B cell (primary cell): ENCODE data around the gene MAB21L4. TPM values are rescaled to one million over a fixed set of nuclear protein-coding genes. Genes with fewer than 3 reads are reported as not detected.

Experiments used
- ATAC-seq: fragments of 200-7000 bp; cut with Tn5 transposase; one replicate; pipeline ENCODE4 v1.10.0; 2021; ENCODE audit warnings: low read depth, mild to moderate bottlenecking, moderate number of reproducible peaks, moderate library complexity
- CTCF ChIA-PET: fragments of 350-600 bp; sonication (Branson Sonifier 250); formaldehyde crosslinking; loops from one replicate; lab custom pipeline; 2021; ENCODE audit warnings: antibody characterized with exemption, inconsistent platforms; lab: Charles Lee
- POLR2A ChIA-PET: fragments of 350-600 bp; sonication (Branson Sonifier 250); formaldehyde crosslinking; loops from one replicate; lab custom pipeline; 2021; ENCODE audit warnings: antibody characterized with exemption; lab: Charles Lee
- DNase-seq: peaks from one replicate; pipeline ENCODE4 v3.0.0; 2013
- H2AFZ ChIP-seq: 2 replicates; pipeline ENCODE4 v1.6.1; 2012; ENCODE audit warnings: mild to moderate bottlenecking, low read depth, low read length; ENCODE audit not compliant: insufficient read depth, poor library complexity, severe bottlenecking
- H3K27ac ChIP-seq, 2 donors: 1 replicate in 1 of 2; 2 replicates in 1 of 2; pipeline ENCODE4 v1.5.1; 2012 to 2013; ENCODE audit warnings: low read length in 2 of 2, mild to moderate bottlenecking in 2 of 2, moderate library complexity in 1 of 2
- H3K27me3 ChIP-seq, 4 experiments: fragments of 200-600 bp in 1 of 4; sonication (generic) in 1 of 4; replicated peaks in 1 of 4; 1 replicate in 2 of 4; 2 replicates in 2 of 4; pipeline versions ENCODE4 v1.6.1 to v1.7.0; 2013 to 2016; ENCODE audit warnings: low read length in 3 of 4, mild to moderate bottlenecking in 2 of 4, mixed read lengths in 1 of 4, moderate library complexity in 1 of 4; ENCODE audit not compliant: insufficient read depth in 4 of 4, control insufficient read depth in 3 of 4; ENCODE audit errors: control extremely low read depth in 1 of 4
- H3K36me3 ChIP-seq, 2 experiments: replicated peaks in 1 of 2; 1 replicate in 1 of 2; 2 replicates in 1 of 2; pipeline versions ENCODE4 v1.6.1 to v1.7.1; 2013; ENCODE audit warnings: low read length in 1 of 2; ENCODE audit not compliant: insufficient read depth in 2 of 2, control insufficient read depth in 1 of 2; ENCODE audit errors: control extremely low read depth in 1 of 2, extremely low read depth in 1 of 2
- H3K4me1 ChIP-seq, 2 donors: fragments of 200-600 bp in 1 of 2; sonication (generic) in 1 of 2; 1 replicate in 1 of 2; 2 replicates in 1 of 2; pipeline versions ENCODE4 v1.5.1 to v1.6.1; 2013 to 2017; ENCODE audit warnings: low read length in 2 of 2; ENCODE audit not compliant: control insufficient read depth in 2 of 2, insufficient read depth in 2 of 2
- H3K4me2 ChIP-seq: replicated peaks from 2 replicates; pipeline ENCODE3; 2012; ENCODE audit warnings: mild to moderate bottlenecking, low read depth, low read length; ENCODE audit not compliant: poor library complexity, severe bottlenecking
- H3K4me3 ChIP-seq, 5 experiments: fragments of 200-600 bp in 1 of 5; sonication (generic) in 1 of 5; 1 replicate in 3 of 5; 2 replicates in 2 of 5; pipeline versions ENCODE4 v1.5.1 to v1.7.0; 2011 to 2016; ENCODE audit warnings: low read length in 4 of 5, mild to moderate bottlenecking in 4 of 5, low read depth in 2 of 5, control low read depth in 1 of 5, moderate library complexity in 1 of 5; ENCODE audit not compliant: insufficient read depth in 1 of 5; ENCODE audit errors: control extremely low read depth in 1 of 5, extremely low read depth in 1 of 5
- H3K79me2 ChIP-seq: fragments of 200-600 bp; sonication (generic); one replicate; pipeline ENCODE4 v1.6.0; 2016; ENCODE audit warnings: low read length; ENCODE audit not compliant: control insufficient read depth, insufficient read depth
- H3K9ac ChIP-seq: fragments of 200-600 bp; sonication (generic); 2 replicates; pipeline ENCODE4 v1.6.1; 2017; ENCODE audit warnings: mild to moderate bottlenecking, low read length, moderate library complexity
- H3K9me3 ChIP-seq, 3 donors: one replicate each; pipeline versions ENCODE4 v1.6.1 to v1.7.1; 2013; ENCODE audit warnings: low read length in 2 of 3; ENCODE audit not compliant: control insufficient read depth in 2 of 3, insufficient read depth in 1 of 3; ENCODE audit errors: control extremely low read depth in 1 of 3
- H4K20me1 ChIP-seq: 2 replicates; pipeline ENCODE4 v1.6.0; 2012; ENCODE audit warnings: mild to moderate bottlenecking, low read length; ENCODE audit not compliant: insufficient read depth, control insufficient read depth, poor library complexity, severe bottlenecking
- H3K27ac Mint-ChIP-seq: one replicate; pipeline ENCODE4 v1.8.0; 2021; ENCODE audit warnings: mixed read lengths
- H3K27me3 Mint-ChIP-seq: one replicate; pipeline ENCODE4 v1.8.0; 2021; ENCODE audit warnings: mixed read lengths
- H3K4me1 Mint-ChIP-seq: one replicate; pipeline ENCODE4 v1.8.0; 2021; ENCODE audit warnings: mixed read lengths
- H3K4me3 Mint-ChIP-seq: one replicate; pipeline ENCODE4 v1.8.0; 2021; ENCODE audit warnings: mixed read lengths
- H3K9me3 Mint-ChIP-seq: one replicate; pipeline ENCODE4 v1.8.0; 2022; ENCODE audit warnings: mixed read lengths; ENCODE audit not compliant: insufficient read depth
- CTCF ChIP-seq: fragments of 200-600 bp; IDR thresholded peaks from one replicate; pipeline ENCODE4 v1.8.0; 2022; ENCODE audit warnings: antibody characterized with exemption, mild to moderate bottlenecking
- EZH2 ChIP-seq: IDR thresholded peaks from 2 replicates; pipeline ENCODE4 v1.6.1; 2012; ENCODE audit warnings: borderline replicate concordance, low read depth, mild to moderate bottlenecking, moderate library complexity, low read length; ENCODE audit not compliant: insufficient read depth, poor library complexity, severe bottlenecking
- WGBS: methylation state at CpG from one replicate; pipeline ENCODE4 v1.1.5; 2013; ENCODE audit warnings: missing lambda C conversion rate; ENCODE audit not compliant: insufficient coverage; 5-methylcytosine and 5-hydroxymethylcytosine counted together
- intact Hi-C: fragments of 100-400 bp; cut with micrococcal nuclease; formaldehyde crosslinking; loops from one replicate; pipeline ENCODE4 v1.10.0; 2022
- polyA plus RNA-seq: library from polyadenylated mRNA; depleted of rRNA; stranded (reverse); fragments of >200 nt; gene quantifications from 2 replicates; pipeline ENCODE4 v1.2.3, GENCODE V29; 2012
- total RNA-seq, 2 donors: library from RNA; stranded (reverse); fragments of 120-200 nt in 1 of 2; gene quantifications; 1 replicate in 1 of 2; 2 replicates in 1 of 2; pipeline versions ENCODE4 v1.2.3 to v1.2.4, GENCODE V29; 2013 to 2022

Gene MAB21L4
- total and polyA plus RNA-seq, 2 donors (not counting 1 experiment from before 2014, with no cell fraction given) = not detected

GRCh38 chr2:240906911-240907590 is 11.1 kb upstream of the MAB21L4 start:
- CTCF ChIA-PET = no interaction called here

More at GRCh38 chr2:240906911-240907590, 11.1 kb upstream of the MAB21L4 start:
- H4K20me1 ChIP-seq = no peaks in the 10 kb centered on the region
- TF ChIP-seq EZH2 = no peak
- no peak for TF ChIP-seq CTCF
- H3K79me2 ChIP-seq = no peaks in the 10 kb centered on the region
- intact Hi-C loops = no loop called here
- ATAC-seq (no peak), DNase-seq (no peak)
- H3K4me3 ChIP-seq = no peak overlapping the region
- H3K27ac Mint-ChIP-seq = no peak overlapping the region
- H3K36me3 ChIP-seq = no peaks in the 10 kb centered on the region
- H3K4me2 ChIP-seq = no peak overlapping the region
- H3K4me1 Mint-ChIP-seq = no peaks in the 10 kb centered on the region
- peaks cover 0 to 7% (median 0%) of the 10 kb centered on the region in 4 experiments for H3K27me3 ChIP-seq
- POLR2A ChIA-PET = no interaction called here
- H2AFZ ChIP-seq = no peak overlapping the region
- no peaks in the 10 kb centered on the region for H3K9me3 Mint-ChIP-seq
- no peak overlapping the region for H3K9ac ChIP-seq
- H3K4me3 Mint-ChIP-seq = no peak overlapping the region
- H3K9me3 ChIP-seq = no peaks in the 10 kb centered on the region
- 84% methylated on average over 19 of the region's 22 CpGs for WGBS
- peaks cover 14% of the 10 kb centered on the region for H3K27me3 Mint-ChIP-seq
- no peaks in the 10 kb centered on the region for H3K4me1 ChIP-seq
- H3K27ac ChIP-seq = no peak overlapping the region
